ENCODE data around the gene RBBP6. TPM values are rescaled to one million over a fixed set of nuclear protein-coding genes. Genes with fewer than 3 reads are reported as not detected.

The RBBP6 gene
- total and polyA plus RNA-seq, 9 of the 15 experiments (the other 6 are each of a cell fraction or from before 2014, with no cell fraction given), result 19.2 to 76.6 (median 42.7) TPM

GRCh38 chr16:24516900-24517669 lies 22.3 kb upstream of the RBBP6 start (continued):
- TF ChIP-seq, protein P1, sequence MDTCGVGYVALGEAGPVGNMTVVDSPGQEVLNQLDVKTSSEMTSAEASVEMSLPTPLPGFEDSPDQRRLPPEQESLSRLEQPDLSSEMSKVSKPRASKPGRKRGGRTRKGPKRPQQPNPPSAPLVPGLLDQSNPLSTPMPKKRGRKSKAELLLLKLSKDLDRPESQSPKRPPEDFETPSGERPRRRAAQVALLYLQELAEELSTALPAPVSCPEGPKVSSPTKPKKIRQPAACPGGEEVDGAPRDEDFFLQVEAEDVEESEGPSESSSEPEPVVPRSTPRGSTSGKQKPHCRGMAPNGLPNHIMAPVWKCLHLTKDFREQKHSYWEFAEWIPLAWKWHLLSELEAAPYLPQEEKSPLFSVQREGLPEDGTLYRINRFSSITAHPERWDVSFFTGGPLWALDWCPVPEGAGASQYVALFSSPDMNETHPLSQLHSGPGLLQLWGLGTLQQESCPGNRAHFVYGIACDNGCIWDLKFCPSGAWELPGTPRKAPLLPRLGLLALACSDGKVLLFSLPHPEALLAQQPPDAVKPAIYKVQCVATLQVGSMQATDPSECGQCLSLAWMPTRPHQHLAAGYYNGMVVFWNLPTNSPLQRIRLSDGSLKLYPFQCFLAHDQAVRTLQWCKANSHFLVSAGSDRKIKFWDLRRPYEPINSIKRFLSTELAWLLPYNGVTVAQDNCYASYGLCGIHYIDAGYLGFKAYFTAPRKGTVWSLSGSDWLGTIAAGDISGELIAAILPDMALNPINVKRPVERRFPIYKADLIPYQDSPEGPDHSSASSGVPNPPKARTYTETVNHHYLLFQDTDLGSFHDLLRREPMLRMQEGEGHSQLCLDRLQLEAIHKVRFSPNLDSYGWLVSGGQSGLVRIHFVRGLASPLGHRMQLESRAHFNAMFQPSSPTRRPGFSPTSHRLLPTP (IDR thresholded peaks at IDR 0.05; ENCODE audit: borderline replicate concordance, extremely low read depth, insufficient read length), result no peak
- no peak for TF ChIP-seq WHSC1 (IDR thresholded peaks at IDR 0.05; ENCODE audit: low read length)
- TF ChIP-seq CBFA2T3 (IDR thresholded peaks at IDR 0.05), result no peak
- TF ChIP-seq ZNF75A (CRISPR knock-in tag; IDR thresholded peaks at IDR 0.05), result no peak
- TF ChIP-seq MCM3 (IDR thresholded peaks at IDR 0.05), result no peak
- no peak for TF ChIP-seq ZNF57 (CRISPR knock-in tag; IDR thresholded peaks at IDR 0.05)
- peak in 1 of 2 experiments; percentile 25; a peak in 1 of 4 replicates for TF ChIP-seq RCOR1 (IDR thresholded peaks at IDR 0.05; ENCODE audit: borderline replicate concordance in 1 of 2, low read depth in 2 of 2, low read length in 2 of 2)
- no peak for TF ChIP-seq CREB1 (IDR thresholded peaks at IDR 0.05)
- no peak for TF ChIP-seq CREB1 (CRISPR knock-in tag; IDR thresholded peaks at IDR 0.05)
- TF ChIP-seq TCF3 (CRISPR knock-in tag; IDR thresholded peaks at IDR 0.05), result no peak
- TF ChIP-seq MAFF (IDR thresholded peaks at IDR 0.05; ENCODE audit: low read length), result no peak
- 0 out of 2 replicates have a peak, but pooled peaks have one; percentile 5 for TF ChIP-seq BHLHE40 (IDR thresholded peaks at IDR 0.05; ENCODE audit: low read length)
- TF ChIP-seq ZNF639 (CRISPR knock-in tag; conservative IDR thresholded peaks at IDR 0.05 in 1 of 2, IDR thresholded peaks at IDR 0.05 in 1 of 2), result no peak
- no peak for TF ChIP-seq ATF3 (IDR thresholded peaks at IDR 0.05)
- TF ChIP-seq ATF3 (CRISPR knock-in tag; conservative IDR thresholded peaks at IDR 0.05), result no peak
- TF ChIP-seq ZNF212 (CRISPR knock-in tag; IDR thresholded peaks at IDR 0.05), result no peak
- TF ChIP-seq ELF2 (CRISPR knock-in tag; IDR thresholded peaks at IDR 0.05), result no peak
- peak; percentile 23; the same call in 1 of the 2 replicates for TF ChIP-seq DPF2 (IDR thresholded peaks at IDR 0.05)
- TF ChIP-seq FOXP1 (CRISPR knock-in tag; IDR thresholded peaks at IDR 0.05), result no peak
- TF ChIP-seq SIRT6 (IDR thresholded peaks at IDR 0.05; ENCODE audit: low read depth, low read length), result no peak
- peak; percentile 18; the same call in 1 of the 2 replicates for TF ChIP-seq GATA2 (CRISPR knock-in tag; IDR thresholded peaks at IDR 0.05)
- TF ChIP-seq ERF (CRISPR knock-in tag; IDR thresholded peaks at IDR 0.05), result no peak
- TF ChIP-seq ZNF263 (CRISPR knock-in tag; IDR thresholded peaks at IDR 0.05; ENCODE audit: borderline replicate concordance), result no peak
- no peak for TF ChIP-seq ZNF347 (CRISPR knock-in tag; IDR thresholded peaks at IDR 0.05; ENCODE audit: low read depth)
- TF ChIP-seq XRCC3 (IDR thresholded peaks at IDR 0.05), result no peak
- TF ChIP-seq XRCC5 (IDR thresholded peaks at IDR 0.05; ENCODE audit: low read depth, low read length), result 0 out of 2 replicates have a peak, but pooled peaks have one; percentile 59
- no peak for TF ChIP-seq SMARCC2 (IDR thresholded peaks at IDR 0.05; ENCODE audit: low read depth)
